Activated CD4-positive, alpha-beta T cell treated with anti-CD3 and anti-CD28 coated beads, Interleukin-2, Interleukin-4, amounts not matched to agents 100 ng/mL and 50 ng/mL, durations not matched to agents 16 hours and 8 hours (primary cell): ENCODE measurements around the gene PMEL.
"Not testable (repeated sequence)": the region's sequence is repeated elsewhere in the genome, so short reads cannot be mapped to it uniquely, and the experiment has no call there.

Source experiments
- DNase-seq: peaks from one replicate; pipeline ENCODE4 v3.0.0-alpha.2; 2020; ENCODE audit warnings: low spot score

PMEL gene

DNA sequence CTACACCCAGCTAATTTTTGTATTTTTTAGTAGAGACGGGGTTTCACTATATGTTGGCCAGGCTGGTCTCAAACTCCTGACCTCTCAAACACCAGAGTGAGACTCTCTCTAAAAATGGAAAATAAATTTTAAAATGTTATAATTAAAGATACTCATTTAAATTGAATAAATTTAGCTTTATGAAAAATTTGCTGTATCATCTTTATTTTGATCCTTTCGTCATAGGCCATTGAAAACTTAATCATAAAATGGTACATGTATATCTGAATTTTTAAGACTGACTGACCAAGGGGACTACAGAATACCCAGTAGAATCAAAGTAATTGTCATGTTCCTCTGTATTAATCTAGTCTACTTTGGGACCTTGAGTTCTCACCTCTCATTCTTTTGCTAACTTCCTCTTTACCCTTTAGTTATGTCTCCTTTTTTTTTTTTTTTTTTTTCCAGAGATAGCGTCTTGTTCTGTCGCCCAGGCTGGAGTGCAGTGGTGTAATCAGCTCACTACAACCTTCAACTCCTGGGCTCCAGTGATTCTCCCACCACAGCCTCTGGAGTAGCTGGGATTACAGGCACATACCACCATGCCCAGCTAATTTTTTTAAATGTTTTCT is 17.5 kb upstream of the PMEL start:
- no peak for DNase-seq

DNA sequence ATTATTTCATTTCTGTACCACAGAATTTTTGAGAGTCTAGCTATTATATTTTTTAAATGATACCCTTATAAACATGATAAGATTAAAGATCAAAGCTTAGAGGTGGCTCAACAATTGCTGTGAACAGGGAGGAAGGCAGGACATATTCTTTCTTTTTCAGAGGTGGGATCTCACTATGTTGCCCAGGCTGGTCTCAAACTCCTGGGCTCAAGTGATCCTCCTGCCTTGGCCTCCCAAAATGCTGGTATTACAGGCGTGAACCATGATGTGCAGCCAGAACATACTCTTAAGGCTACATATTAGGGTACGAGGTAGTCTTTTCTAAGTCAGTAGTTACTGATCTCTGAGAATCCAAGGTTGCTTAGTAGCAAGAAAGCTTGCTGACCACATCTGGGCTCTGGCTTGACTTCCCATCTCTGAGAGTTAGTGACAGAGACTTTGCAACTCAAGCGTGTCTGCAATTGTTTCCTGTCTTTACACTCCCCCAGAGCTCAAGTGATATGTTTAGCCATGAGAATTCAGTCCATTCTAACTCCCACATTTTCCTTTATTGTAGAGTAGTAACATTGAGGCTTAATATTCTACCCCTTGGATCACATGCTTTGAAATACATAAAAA is 16.6 kb upstream of the PMEL start:
- no peak for DNase-seq

DNA sequence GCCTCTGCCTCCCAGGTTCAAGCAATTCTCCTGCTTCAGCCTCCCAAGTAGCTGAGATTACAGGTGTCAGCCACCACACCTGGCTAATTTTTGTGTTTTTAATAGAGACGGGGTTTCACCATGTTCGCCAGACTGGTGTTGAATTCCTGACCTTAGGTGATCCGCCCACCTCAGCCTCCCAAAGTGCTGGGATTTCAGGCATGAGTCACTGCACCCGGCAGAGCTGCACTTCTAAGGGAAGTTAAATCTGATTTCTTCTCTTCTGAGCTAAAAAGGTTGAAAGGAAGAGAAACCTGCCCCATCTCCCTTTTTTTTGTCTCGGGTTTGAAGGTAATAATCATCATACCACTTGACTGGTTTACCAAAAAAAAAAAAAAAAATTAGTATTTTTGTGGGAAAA is 16.0 kb upstream of the PMEL start:
- not testable (repeated sequence) for DNase-seq

DNA sequence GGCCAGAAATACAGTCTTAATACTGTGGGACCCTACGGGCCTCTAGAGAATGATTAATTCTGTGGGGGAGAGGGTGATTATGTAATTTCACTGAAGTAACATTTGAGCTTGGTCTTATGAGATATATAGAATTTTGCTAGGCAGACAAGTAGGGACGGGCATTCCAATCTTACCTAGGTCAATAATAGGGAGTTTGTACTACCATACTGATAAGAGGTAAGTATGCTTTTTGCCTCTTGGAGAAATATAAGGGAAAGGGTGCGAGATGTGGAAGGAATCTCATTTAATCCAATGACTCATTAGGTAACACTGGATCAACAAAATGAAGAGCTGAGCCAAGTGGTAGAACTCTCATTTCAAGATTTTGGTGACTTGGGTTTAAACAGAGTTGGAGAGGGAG is 13.2 kb upstream of the PMEL start:
- DNase-seq, result no peak

DNA sequence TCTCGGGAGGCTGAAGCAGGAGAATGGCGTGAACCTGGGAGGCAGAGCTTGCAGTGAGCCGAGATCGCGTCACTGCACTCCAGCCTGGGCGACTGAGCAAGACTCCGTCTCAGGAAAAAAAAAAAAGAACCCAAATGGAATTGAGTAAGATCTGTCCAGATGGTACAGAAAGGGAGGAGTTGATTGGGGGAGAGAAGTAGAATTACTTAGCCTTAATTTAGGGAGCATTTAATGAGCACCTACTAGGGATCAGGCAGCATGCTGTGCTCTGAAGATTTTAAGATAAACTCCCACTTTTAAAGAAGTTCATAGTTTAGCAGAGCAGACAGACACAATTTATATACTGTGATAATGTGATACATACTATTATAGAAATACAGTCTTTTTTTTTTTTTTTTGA is 12.6 kb upstream of the PMEL start:
- DNase-seq, result no peak

DNA sequence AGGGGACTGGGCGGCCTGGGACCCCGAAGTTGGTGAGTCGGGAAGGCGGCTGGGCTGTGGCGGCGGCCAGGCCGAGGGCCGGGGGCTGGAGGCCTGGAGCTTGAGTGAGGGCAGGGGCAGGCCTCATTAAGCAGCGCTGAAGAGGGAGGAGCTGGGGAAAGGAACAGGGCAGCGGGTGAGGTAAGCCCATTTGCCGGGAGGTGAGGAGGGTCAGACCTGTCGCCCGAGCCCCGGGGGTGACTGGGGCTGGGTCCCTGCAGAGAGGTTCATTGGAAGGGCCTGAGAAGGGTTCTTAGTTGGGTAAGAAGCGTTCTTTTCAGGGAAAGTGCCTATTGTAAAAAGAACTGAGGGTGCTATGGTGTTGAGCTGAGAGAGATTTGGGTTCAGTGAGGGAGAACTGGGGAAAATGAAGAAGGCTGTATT is 8.5 kb upstream of the PMEL start:
- DNase-seq, result peak; percentile 39

DNA sequence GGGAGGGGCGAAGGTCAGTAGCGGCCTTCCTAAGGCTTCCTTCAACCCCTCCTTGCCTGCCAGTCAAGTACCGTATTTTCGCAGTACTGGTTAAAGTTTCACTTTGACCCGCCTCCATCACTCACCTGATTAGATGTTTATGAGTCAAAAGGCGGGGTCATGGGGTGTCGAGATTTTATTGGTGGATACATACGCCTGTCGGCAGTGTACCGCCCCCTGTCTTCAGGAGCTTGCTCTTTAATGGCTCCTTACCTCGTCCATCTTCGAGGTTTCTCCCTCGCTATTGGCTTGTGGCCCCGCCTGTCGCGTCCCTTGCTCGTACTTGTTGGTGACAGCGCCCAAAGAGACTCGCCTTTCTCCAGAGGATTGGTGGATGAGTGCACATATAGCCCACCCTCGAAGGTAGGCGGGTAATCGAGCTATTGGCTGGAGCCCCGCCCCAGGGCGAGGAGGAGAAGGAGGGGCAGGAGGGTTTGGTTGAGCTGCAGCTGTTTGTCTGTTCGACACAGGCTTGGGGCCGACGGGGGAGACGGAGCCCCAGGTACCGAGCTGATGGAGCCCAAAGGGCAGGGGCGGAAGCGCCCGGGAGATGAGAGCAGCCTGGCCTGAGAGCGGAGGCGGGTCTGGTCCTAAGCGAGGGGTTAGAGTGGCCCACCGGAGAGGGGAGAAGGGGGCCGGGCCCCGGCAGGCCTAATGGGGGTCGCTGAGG is 7.9 kb upstream of the PMEL start, which contains the start of gene RAB5B:
Gene RAB5B, plus strand, starts transcription at position 480 of the 709 bp plus-strand sequence. CDS start 12,883 bp downstream, outside the sequence.
- peak; percentile 100 for DNase-seq

DNA sequence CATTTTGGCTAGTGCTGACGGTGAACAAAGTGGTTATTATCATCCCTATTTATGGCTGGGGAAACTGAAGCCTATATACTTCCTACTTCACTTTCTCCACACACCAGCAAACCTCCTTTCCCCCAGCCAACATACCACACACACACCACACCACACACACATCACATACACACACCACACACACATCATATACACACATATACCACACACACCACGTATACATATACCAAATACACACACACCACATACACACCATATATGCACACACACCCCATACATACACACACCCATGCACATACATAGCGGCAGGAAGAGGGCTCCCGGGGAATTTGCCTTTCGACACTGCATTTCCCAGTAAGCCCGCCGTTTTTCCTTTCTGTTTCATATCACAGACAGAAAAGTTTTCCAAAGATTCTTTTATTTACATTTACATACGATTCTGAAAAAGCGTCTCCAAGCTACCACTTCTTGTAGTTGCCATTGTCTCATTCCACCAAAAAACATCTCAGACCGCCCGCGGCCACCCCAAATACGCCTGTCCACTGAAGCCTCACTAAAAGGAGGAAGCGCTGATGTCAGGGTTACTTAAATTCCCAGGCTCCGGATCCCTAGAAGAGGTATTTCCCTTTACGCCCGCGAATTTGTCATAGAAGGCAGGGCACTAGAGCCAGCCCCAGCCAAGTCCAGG is 7.2 kb upstream of the PMEL start:
- peak; percentile 6 for DNase-seq

DNA sequence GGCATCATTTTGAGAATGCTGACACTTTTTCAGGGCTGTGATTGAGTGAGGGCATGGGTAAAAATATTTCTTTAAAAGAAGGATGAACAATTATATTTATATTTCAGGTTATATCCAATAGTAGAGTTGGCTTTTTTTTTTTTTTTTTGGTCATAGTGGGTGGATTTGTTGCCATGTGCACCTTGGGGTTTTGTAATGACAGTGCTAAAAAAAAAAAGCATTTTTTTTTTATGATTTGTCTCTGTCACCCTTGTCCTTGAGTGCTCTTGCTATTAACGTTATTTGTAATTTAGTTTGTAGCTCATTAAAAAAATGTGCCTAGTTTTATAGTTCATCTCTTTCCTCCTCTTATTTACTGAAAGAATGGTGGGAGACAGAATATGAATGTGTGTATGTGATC is 6.6 kb upstream of the PMEL start:
- no peak for DNase-seq

DNA sequence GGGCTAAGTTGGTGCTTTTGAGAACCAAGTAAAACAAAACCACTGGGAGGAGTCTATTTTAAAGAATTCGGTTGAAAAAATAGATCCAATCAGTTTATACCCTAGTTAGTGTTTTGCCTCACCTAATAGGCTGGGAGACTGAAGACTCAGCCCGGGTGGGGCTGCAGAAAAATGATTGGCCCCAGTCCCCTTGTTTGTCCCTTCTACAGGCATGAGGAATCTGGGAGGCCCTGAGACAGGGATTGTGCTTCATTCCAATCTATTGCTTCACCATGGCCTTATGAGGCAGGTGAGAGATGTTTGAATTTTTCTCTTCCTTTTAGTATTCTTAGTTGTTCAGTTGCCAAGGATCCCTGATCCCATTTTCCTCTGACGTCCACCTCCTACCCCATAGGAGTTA is 6.2 kb upstream of the PMEL start:
- DNase-seq, result no peak

DNA sequence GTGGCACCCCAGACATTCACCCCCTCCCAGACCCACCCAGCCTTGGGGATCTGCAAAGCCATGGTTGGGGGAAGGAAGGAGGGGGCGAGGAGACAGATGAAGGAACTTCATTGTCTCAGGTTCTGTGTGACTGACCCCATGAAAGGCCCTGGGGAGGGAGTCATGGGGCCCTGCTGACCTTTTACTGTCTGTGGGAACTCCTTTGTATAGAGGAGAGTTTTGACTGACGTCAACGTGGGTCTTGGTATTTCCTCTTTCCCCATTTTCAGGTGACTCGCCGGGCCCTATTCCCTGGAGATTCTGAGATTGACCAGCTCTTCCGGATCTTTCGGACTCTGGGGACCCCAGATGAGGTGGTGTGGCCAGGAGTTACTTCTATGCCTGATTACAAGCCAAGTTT is 4.9 kb upstream of the PMEL start:
- DNase-seq, result no peak

DNA sequence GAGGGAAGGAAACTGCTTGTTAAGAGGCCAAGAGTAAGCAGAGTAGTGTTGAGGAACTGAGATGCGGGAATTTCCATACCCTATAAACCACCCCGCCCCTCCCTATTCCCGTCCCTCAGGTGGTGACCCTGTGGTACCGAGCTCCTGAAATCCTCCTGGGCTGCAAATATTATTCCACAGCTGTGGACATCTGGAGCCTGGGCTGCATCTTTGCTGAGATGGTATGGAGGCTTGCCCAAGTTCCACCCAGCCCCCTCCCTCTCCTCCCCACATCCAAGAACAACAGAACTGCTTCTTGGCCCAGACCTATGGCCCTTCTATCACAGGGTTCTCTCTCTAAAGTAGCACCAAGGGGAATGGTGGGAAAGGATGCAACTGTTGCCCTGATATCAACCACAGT is 3.5 kb upstream of the PMEL start:
- DNase-seq, result no peak

DNA sequence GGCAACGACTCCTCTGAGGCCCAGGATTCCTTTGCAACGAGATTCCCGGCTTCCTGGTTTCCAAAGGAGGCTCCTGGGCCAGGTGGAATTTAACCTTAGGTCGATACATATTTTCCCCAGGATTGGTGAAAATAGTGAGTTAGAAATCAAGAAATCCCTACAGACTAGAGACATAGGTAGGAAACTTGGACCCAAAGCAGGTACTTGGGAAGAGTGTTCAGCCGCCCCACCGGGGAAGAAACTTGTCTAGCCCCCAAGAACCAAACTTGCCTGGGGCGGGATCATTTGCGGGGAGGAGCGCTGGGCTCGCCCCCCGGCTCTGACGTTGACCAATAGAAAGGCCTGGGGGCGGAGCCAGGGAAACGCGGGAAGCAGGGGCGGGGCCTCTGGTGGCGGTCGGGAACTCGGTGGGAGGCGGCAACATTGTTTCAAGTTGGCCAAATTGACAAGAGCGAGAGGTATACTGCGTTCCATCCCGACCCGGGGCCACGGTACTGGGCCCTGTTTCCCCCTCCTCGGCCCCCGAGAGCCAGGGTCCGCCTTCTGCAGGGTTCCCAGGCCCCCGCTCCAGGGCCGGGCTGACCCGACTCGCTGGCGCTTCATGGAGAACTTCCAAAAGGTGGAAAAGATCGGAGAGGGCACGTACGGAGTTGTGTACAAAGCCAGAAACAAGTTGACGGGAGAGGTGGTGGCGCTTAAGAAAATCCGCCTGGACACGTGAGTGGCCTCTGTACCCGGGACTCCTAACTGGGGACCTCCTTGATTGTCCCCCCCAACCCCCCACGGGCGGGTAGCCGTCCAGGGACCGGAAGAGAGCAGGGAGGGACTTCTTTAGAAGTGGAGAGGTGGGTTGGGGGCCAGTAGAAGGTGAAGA is 803 bp upstream of the PMEL start, which contains the start of gene CDK2:
Gene CDK2, plus strand, starts transcription at position 423 of the 874 bp plus-strand sequence. Its CDS starts 179 bp downstream, at position 602.
- peak; percentile 91 for DNase-seq

DNA sequence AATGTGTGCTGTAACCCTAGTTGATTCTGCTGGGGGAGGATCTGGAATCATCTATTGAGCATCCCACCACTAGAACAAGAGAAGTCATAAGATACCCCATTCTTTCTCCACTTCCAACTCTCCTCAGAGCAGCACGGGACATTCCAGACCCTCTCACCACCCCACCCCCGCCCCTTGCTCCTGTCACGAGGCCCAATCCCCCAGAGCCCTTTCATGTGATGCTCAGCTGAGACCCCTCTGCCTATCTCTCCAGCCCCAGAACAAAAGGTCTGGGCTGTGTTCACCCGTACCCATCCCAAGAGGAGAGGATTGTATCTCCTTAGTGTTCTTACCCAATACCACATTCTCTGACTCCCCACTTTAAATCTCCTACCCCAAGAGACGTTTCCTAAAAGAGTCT is 602 bp downstream of the PMEL start:
- DNase-seq, result no peak

DNA sequence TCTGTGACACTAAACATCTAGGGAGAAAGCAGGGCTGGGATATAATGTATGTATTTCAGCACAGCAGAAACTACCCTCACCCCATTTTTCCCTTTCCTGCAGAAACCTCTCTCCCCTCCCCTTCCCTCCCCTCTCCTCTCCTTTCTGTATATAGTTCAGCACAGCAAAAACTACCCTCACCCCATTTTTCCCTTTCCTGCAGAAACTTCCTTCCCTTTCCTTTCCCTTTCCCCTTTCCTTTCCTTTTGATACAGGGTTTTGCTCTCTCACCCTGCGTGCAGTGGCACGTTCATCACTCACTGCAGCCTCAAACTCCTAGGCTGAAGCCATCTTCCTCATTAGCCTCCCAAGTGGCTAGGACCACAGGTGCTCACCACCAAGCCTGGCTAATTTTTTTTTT is 2.1 kb downstream of the PMEL start:
- no peak for DNase-seq

DNA sequence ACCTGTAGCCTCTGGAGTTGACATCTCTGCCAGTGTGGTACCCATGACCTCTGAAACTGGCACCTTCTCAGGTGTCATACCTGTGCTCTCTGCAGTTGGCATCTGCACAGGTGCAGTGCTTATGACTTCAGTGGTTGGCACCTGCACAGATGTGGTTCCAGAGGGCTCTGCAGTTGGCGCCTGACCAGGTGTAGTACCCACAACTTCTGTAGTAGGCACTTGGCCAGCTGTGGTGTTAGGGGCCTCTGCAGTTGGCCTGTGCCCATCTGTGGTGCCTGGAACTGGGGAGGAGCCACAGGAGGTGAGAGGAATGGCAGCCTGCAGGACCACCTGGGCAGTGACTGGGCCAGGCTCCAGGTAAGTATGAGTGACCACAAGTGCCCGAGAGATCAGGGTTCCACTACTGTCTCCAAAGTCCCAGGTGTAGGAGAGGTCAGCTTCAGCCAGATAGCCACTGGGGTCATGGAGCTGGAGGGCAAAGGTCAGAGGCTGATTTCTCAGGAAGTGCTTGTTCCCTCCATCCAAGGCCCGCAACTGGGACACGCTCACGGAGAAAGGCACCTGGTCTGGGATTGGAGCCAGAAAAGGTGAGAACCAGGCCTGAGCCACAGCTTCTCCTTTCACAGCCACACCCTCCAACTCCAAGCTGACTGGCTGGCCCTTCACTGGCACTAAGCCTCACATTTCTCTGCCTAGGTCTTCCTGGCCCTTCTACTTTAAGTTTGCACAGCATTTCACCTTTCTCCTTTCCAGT is 8.6 kb downstream of the PMEL start:
- no peak for DNase-seq

DNA sequence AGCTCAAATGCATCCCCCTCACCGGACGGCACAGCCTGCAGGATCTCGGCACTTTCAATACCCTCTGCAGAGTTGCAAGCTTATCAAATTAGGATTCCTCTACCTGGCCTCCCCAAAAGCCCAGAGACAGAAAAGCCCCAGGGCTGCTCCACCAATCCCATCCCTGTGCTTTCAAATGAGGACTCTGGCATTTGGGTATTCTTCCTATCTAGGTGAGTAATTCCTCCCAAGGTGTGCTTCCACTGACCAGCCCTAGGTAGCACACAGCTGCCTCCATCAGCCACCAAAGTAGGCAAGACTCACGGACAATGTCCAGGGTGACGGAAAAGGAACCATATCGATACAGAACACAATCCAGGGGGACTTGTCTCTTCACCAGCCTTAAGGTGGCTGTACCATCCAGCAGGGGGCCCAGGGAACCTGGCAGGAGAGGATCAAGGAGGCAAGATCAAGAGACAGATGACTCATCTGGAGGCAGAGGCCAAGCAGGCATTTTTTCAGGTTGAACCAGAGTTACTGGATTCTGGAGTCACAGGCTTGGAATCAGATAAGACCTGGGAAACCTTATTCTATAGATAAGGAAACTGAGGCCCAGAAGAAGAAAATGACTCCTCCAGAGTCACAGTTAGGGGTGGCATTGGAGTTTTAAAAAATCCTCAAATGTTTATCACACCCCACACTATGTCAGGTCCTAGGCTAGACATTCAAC is 9.9 kb downstream of the PMEL start:
- DNase-seq, result no peak

DNA sequence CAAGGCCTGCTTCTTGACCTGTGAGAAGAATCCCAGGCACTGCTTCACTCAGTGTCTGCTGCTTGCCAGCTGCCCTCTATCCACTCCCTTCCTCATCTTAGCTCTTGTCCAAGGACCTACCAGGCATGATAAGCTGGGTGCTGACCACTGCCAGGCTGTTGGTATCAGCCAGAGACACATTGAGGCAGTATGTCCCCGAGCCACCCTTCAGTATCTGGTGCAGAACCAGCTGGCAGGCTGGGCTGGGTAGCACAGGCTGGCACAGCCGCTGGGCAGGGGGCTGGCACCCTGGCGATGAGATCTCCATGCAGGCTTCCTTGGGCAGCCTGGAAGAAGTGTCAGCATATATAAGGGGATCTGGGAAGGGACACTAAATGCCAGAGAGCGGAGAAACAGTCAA is 10.5 kb downstream of the PMEL start:
- no peak for DNase-seq

DNA sequence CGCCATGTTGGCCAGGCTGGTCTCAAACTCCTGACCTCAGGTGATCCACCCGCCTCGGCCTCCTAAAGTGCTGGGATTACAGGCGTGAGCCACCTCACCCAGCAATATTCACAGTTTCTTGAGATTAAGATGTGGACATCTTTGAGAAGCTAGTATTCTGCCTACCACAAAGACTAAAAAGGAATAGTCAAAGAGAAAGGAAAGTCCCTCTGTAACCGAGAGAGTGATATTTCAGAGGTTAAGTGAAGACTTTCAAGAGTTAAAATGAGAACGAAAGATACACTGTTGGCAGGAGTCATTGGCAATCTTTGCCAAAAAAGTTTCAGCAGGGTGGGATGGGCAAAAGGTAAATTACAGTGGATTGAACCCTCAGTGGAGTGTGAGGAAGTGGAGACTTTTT is 19.3 kb downstream of the PMEL start:
- DNase-seq, result no peak

DNA sequence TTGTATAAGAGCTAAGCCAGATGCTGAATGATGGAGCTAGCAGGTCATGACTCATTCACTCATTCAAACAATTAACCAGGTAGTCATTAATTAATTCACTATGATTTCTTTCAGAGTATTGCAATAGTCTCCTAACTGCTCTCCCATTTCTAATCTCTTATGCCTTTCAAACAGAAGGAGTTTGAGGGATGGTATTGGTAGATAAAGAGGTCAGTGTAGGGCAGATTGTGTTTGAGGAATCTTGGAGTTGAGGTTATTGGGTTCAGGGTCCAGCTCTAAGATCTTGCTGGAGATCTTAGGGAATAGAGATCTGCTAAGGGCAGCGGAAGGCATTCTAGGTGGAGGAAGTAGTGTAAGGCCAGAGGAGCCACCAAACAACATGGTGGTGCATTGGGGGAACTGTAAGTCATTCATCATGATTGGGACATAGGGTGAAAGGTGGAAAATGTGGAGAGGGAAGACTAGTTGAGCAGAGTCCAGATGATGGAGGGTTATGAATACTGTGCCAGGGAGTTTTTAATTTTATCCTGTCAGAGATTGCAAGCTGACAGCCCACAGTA is 23.2 kb downstream of the PMEL start:
- no peak for DNase-seq
